22Rv1 (cell line): Measurements from ENCODE around the gene ATP2A3.

Experiments used
- H3K27ac ChIP-seq: fragments of 450-650 bp; 2 replicates; pipeline ENCODE4 v1.5.1; 2017
- CTCF ChIP-seq: fragments of 450-650 bp; IDR thresholded peaks from 2 replicates; pipeline ENCODE4 v1.5.1; 2017; ENCODE audit warnings: mild to moderate bottlenecking
- ZFX ChIP-seq: fragments of 450-650 bp; IDR thresholded peaks from 2 replicates; pipeline ENCODE4 v1.6.1; 2017; ENCODE audit warnings: antibody characterized with exemption, borderline replicate concordance

Gene ATP2A3

DNA sequence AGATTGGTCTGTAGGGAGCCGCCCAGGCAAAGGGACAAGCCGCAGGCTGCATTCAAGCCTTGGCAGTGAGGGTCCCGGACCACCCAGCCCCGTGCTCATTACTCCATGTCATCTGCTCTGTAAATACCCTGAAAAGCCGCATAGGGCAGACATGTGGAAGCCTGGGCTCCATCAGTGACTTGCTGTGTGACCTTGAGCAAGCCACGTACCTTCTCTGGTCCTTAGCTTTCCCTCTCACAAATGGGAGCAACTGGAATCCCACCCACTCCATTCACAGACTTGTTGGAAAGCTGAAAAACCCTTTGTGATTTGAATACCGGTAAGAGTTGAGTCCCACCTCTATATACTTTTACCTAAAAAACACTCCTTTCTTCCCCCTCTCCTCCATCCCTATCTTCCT, 83.3 kb downstream of the ATP2A3 start:
- H3K27ac ChIP-seq: no peak overlapping the region
- TF ChIP-seq CTCF (no peak), ZFX (no peak)

DNA sequence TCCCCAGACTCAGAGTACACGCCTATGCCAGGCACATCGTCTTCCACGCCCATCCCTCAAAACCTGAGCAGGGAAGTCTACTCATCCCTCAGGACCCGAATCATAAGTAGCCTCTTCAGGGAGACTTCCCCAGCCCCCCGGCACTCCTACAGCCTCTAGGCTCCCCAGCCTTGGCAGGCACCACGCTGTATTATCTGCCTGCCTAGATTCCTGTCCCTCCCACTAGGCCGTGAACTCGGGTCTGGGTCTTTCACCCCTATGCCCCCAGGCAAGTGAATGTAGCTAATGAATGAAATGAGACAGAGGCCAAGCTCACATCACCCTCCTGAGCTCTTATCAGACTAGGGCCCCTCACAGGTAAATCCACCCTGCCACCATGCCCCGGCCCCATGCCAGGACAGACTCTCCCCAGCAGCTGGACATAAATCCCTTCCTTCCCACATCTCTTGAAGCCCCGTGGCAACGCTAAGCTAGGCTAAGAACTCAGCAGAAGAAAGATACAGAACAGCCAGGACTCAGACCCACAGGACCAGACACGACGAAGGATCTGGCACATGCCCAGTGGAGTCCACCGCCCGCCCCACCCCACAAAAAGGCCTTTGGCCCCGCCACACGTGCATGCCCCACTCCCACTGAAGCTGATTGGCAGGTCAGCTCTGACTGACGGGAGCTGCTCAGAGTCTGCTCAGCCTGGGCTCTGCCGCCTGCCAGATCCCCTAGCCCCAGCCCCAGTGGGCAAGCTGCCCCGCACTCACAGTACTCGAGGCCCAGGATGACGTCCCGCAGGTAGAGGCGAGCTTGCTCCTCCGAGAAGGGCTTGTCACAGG, 84.4 kb downstream of the ATP2A3 start:
- TF ChIP-seq ZFX: no peak
- no peak for TF ChIP-seq CTCF
- H3K27ac ChIP-seq: no peak overlapping the region

GRCh38 chr17:3879186-3879585, 85.1 kb downstream of the ATP2A3 start:
- no peak overlapping the region for H3K27ac ChIP-seq
- no peak for TF ChIP-seq ZFX
- no peak for TF ChIP-seq CTCF

GRCh38 chr17:3877220-3877619, 87.0 kb downstream of the ATP2A3 start:
- TF ChIP-seq CTCF: no peak
- no peak for TF ChIP-seq ZFX
- no peak overlapping the region for H3K27ac ChIP-seq

GRCh38 chr17:3875317-3875716, 88.9 kb downstream of the ATP2A3 start:
- no peak for TF ChIP-seq ZFX
- TF ChIP-seq CTCF: no peak
- no peak overlapping the region for H3K27ac ChIP-seq
